Esophagus muscularis mucosa (tissue), 4 donors: Measurements from ENCODE around the gene SMCO4.

Experiments
- EP300 ChIP-seq: sonication (generic); formaldehyde crosslinking; IDR thresholded peaks from one replicate; pipeline ENCODE4 v1.6.1; 2017; ENCODE audit warnings: antibody characterized with exemption
- POLR2A ChIP-seq: fragments of 450-650 bp; IDR thresholded peaks from one replicate; pipeline ENCODE4 v1.6.1; 2017; ENCODE audit warnings: antibody characterized with exemption, moderate library complexity, mild to moderate bottlenecking, low read depth
- POLR2AphosphoS5 ChIP-seq, 2 donors: sonication (generic); formaldehyde crosslinking; IDR thresholded peaks; one replicate each; pipeline ENCODE4 v1.6.1; 2017; ENCODE audit warnings: antibody characterized with exemption in 2 of 2
- TF ChIP-seq, protein P1 (sequence below), 3 experiments: fragments of 200-600 bp in 2 of 3; fragments of 450-650 bp in 1 of 3; sonication (generic) in 2 of 3; IDR thresholded peaks; one replicate each; pipeline ENCODE4 v1.5.1; 2017 to 2019; ENCODE audit warnings: antibody characterized with exemption in 3 of 3, mild to moderate bottlenecking in 2 of 3, moderate library complexity in 1 of 3

GRCh38 chr11:93520726-93521509, 22.3 kb downstream of the SMCO4 start:
- TF ChIP-seq, protein P1, sequence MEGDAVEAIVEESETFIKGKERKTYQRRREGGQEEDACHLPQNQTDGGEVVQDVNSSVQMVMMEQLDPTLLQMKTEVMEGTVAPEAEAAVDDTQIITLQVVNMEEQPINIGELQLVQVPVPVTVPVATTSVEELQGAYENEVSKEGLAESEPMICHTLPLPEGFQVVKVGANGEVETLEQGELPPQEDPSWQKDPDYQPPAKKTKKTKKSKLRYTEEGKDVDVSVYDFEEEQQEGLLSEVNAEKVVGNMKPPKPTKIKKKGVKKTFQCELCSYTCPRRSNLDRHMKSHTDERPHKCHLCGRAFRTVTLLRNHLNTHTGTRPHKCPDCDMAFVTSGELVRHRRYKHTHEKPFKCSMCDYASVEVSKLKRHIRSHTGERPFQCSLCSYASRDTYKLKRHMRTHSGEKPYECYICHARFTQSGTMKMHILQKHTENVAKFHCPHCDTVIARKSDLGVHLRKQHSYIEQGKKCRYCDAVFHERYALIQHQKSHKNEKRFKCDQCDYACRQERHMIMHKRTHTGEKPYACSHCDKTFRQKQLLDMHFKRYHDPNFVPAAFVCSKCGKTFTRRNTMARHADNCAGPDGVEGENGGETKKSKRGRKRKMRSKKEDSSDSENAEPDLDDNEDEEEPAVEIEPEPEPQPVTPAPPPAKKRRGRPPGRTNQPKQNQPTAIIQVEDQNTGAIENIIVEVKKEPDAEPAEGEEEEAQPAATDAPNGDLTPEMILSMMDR (IDR thresholded peaks at IDR 0.05), result no peak
- no peak for TF ChIP-seq POLR2A
- no peak for TF ChIP-seq POLR2AphosphoS5 (IDR thresholded peaks at IDR 0.05)
- no peak for TF ChIP-seq EP300
